HG03159 (cell line): Measurements from ENCODE around the gene SEC22A.

ENCODE experiments used
- ATAC-seq: cut with Tn5 transposase; IDR thresholded peaks from one replicate; pipeline ENCODE4 v1.9.1; 2021; ENCODE audit warnings: mild to moderate bottlenecking, moderate library complexity; ENCODE audit not compliant: unreplicated experiment

The SEC22A gene

GRCh38 chr3:123286308-123287023, 84.7 kb downstream of the SEC22A start:
- peak; percentile 74 for ATAC-seq

GRCh38 chr3:123287051-123287961, 85.6 kb downstream of the SEC22A start:
- ATAC-seq = no peak

- no peak for ATAC-seq
Measured at GRCh38 chr3:123287962-123288302, 86.2 kb downstream of the SEC22A start.

GRCh38 chr3:123289391-123290106, 87.8 kb downstream of the SEC22A start:
- no peak for ATAC-seq

GRCh38 chr3:123290107-123290930, 88.6 kb downstream of the SEC22A start:
- no peak for ATAC-seq

- no peak for ATAC-seq
Measured at GRCh38 chr3:123290962-123291361, 89.2 kb downstream of the SEC22A start.

- ATAC-seq = no peak
Measured at GRCh38 chr3:123291404-123291803, 89.7 kb downstream of the SEC22A start.

- no peak for ATAC-seq
Measured at GRCh38 chr3:123292321-123293310, 90.9 kb downstream of the SEC22A start.

- no peak for ATAC-seq
Measured at GRCh38 chr3:123294296-123294938, 92.7 kb downstream of the SEC22A start.

- ATAC-seq = no peak
Measured at GRCh38 chr3:123295171-123295900, 93.6 kb downstream of the SEC22A start.

- no peak for ATAC-seq
Measured at GRCh38 chr3:123295901-123296250, 94.1 kb downstream of the SEC22A start.

- no peak for ATAC-seq
Measured at GRCh38 chr3:123296261-123296660, 94.5 kb downstream of the SEC22A start.

- ATAC-seq = no peak
Measured at GRCh38 chr3:123296836-123297626, 95.3 kb downstream of the SEC22A start.

GRCh38 chr3:123297627-123297899, 95.8 kb downstream of the SEC22A start:
- no peak for ATAC-seq

GRCh38 chr3:123298903-123299302, 97.2 kb downstream of the SEC22A start:
- ATAC-seq = no peak

- no peak for ATAC-seq
Measured at GRCh38 chr3:123299581-123299980, 97.8 kb downstream of the SEC22A start.

- no peak for ATAC-seq
Measured at GRCh38 chr3:123300056-123300455, 98.3 kb downstream of the SEC22A start.

- no peak for ATAC-seq
Measured at GRCh38 chr3:123300583-123300982, 98.8 kb downstream of the SEC22A start.
